NCI-H2107 (cell line): Measurements from ENCODE around the gene BBIP1.

Source experiments
- DNase-seq: peaks from one replicate; lab custom pipeline; 2025; lab: John Stamatoyannopoulos, UW

Gene BBIP1

DNA sequence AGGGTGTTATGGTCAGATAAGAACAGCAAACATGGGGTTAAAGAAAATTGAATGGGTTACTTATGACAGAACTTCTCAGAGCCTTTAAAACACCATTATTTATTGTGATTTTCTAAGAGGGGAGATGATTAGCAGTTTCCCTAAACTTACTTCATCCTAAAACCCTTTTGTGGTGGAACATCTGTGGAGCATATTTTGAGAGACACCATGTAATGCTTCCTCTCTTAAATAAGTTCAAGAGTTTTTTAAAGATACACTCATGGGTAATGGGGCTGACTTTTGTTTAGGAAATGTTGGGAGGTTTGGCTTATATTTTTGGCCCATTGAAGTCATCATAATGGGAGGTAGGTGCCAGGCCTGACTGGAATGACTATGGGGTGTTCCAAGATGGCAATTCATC, 55.6 kb downstream of the BBIP1 start:
- DNase-seq = no peak

DNA sequence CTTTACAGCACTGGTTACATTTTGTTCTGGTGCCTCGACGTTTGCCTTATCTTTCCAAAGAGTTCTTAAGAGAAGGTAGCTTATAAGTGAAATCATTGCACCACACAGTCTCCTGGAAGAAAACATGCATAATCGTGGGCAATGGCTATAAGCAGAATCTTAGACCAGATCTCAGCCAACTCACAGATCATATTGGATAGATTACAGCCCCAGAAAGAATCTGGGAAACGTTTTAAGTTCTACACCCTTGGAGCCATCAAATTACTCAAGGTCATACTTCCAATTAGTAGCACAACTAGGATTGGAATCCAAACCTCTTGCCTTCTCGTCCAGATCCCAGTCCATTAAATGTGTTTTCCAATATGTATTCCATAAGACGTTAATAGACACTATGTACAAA, 56.0 kb downstream of the BBIP1 start:
- no peak for DNase-seq

DNA sequence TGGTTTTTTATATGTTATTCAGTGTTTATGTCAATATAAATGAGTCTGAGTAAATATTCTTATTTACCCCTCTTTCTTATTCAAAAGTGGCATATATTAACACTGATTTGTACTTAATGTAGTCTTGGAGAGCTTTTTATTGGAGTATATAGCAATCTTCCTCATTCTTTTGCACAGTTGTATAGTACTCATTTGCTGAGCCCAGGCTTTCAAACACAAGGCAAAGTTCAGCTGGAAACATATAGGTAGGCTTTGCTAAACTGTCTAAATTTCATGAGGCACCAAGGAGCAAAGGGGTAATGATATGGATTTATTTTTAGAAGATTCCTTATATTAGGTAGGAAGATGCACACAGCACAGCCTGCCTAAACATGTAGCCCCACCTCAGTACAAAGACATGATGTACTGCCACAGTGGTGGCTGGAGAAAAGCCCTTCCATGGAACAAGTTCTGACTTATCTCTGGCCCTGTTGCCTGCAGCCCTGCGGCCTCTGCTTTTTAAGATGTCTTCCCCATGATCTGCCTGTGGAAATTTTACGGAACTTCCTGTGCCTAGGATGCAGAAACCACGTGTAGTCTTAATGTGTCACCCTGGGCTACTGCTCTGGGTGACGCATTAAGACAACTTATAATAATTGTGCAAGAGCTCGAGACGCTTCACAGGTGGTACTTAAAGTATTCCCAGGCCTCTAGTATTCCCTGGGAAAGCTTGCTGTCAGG, 56.9 kb downstream of the BBIP1 start:
- no peak for DNase-seq

- DNase-seq = no peak
These were observed 57.5 kb downstream of the BBIP1 start for GRCh38 chr10:110861476-110861875.

DNA sequence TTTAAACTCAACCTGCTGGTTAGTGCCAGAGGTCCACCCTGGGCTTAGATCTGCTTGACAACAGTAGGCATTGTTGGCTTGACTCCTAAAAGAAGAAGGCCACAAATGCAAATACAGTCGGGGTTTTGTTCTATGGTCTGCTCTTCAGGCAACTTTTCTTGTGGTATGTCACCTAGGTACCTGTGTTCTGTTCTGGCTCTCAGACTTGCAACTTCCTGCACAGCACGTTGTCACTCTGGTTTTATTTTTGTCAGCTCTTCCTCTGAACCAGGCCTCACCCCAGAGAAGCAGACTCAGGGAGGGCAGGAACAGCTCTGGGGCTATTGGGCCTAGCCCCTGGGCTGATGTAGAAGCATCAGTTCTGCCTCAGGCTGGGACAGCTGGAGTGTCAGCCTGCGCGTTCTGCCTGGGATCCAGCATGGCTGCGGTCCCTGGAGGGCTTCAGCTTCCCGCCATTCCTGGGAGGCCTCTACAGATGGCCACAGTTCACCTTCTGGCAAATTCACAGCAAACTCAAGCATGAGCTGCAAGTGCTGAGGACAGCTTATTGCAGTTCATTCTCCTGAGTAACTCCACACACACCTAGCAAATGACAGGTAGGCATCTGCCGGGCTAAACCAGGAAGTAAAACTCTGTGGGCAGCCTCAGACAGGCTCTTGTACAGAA, 58.3 kb downstream of the BBIP1 start:
- DNase-seq = no peak

GRCh38 chr10:110859973-110860376, 59.0 kb downstream of the BBIP1 start:
- no peak for DNase-seq

DNA sequence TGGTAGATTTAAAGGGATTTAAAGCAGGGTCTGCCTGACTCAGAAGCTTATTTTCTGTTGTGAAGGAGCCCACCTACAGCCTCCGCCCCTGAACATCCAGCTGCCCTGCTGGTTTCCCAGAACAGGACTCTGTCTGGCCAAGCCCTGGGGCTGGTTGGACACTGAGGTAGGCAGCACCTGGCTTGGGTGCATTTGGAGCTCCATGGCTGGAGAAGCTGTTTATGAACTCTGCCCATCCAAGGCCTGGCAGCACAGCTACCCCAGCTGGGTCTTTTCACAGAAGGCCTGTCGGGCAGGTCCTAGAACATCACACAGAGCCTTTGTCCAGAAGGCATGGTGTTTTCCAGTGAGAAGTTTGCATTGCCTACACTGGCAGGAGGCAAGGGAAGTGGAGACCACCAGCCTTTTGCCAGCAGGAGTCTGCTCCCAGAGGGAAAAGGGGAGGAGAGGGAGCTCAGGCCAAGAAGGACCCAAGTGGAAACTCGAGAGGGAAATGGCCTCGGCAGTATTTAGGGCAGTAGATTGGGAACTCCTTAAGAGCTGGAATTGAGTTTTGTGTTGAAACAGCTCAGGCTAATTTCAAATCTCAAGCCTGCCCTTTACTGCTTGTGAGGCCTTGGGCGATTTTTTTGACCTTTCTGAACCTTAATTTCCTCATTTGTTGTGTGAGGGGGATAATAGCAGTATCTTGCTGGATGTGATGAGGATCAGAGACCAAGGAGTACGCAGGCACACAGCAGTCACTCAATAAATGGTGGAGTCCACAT, 59.6 kb downstream of the BBIP1 start:
- DNase-seq = no peak

GRCh38 chr10:110858297-110858934, 60.6 kb downstream of the BBIP1 start:
- DNase-seq = no peak

- DNase-seq = peak; percentile 75
These were observed 61.5 kb downstream of the BBIP1 start for GRCh38 chr10:110857265-110858171.

DNA sequence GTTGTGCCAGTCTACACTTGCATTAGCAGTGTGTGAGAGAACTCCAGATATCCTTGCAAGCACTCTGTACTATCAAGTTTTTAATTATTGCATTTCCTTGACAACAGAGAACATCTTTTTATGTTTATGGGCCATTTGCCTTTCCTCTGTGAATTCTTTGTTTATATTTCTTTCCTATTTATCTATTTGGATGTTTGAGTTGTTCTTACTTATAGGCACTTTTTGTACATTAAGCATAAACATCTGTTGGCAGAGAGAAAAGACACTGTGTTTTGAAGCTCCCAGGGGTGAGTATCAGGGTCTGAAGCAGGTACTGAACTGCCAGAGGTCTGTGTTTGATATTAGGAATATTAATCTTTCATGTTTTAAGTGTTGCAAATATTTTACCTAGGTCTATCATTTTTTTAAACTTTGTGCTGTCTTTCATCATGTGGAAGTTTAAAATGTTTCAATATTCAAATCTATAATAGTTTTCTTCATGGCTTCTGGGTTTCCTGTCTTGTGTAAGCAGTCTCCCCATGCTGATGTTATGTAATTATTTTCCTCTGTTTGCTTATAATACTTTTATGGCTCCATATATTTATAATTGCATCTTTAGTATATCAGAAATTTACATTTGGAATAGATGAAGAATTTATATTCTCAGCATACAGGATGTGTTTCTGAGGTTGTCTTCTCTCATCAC, 64.9 kb downstream of the BBIP1 start:
- no peak for DNase-seq

- DNase-seq = no peak
These were observed 66.0 kb downstream of the BBIP1 start for GRCh38 chr10:110852947-110853346.

DNA sequence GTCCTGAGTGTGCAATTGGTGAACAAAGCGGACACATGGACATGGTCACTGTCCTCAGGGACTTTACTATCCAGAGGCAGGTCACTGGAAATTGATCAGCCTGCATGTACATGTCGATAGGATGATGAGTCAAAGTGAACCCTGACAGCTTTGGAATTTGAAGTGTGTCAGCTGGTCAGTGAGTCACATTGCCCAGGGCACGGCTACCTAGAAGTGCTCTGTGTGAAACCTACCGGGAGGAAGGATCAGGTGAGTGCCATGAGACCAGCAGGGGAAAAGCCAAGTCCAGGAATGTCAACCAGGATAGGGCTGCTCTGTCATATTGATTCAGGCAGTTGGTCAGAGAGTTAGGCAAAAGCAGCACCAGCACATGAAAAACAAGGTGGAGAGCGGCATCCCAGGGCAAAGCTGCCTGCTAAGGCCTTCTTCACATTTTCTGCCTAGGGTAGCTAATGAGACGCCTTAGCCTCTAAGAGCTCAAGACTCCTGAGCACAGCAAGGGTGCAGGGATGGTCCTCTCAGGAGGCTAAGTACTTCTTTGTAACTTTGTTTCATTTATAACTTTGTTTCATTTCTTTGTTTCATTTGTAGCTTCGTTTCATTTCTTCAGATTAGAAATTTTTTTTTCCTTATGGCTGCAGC, 66.6 kb downstream of the BBIP1 start:
- DNase-seq = no peak

- no peak for DNase-seq
These were observed 67.9 kb downstream of the BBIP1 start for GRCh38 chr10:110851020-110851612.

GRCh38 chr10:110850099-110850498, 68.9 kb downstream of the BBIP1 start:
- no peak for DNase-seq
